Activated CD4-positive, alpha-beta T cell treated with anti-CD3 and anti-CD28 coated beads for 48 hours (primary cell): Measurements from ENCODE around the gene C11orf58.

Source experiments
- DNase-seq: peaks from one replicate; pipeline ENCODE4 v3.0.0-alpha.2; 2020

Gene C11orf58

DNA sequence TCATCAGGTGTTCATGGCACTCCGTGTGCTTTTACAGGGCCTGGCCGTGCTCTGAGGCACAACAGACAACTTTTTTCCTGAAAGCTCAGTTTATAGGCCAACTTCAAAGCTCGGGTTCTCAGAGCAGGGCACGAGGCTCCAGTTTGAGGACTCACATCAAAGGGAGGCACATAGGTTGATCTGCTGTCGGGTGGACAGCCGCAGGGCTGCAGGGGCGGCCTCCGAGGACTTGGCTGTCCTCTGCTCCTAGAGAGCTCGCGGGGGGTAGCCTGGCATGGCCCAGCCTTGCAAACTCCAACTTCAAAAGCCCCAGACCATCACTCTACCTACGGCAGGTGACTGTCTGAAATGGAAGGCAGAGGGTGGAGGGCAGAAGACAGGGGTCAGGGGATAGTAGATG lies 31.6 kb downstream of the C11orf58 start:
- no peak for DNase-seq

DNA sequence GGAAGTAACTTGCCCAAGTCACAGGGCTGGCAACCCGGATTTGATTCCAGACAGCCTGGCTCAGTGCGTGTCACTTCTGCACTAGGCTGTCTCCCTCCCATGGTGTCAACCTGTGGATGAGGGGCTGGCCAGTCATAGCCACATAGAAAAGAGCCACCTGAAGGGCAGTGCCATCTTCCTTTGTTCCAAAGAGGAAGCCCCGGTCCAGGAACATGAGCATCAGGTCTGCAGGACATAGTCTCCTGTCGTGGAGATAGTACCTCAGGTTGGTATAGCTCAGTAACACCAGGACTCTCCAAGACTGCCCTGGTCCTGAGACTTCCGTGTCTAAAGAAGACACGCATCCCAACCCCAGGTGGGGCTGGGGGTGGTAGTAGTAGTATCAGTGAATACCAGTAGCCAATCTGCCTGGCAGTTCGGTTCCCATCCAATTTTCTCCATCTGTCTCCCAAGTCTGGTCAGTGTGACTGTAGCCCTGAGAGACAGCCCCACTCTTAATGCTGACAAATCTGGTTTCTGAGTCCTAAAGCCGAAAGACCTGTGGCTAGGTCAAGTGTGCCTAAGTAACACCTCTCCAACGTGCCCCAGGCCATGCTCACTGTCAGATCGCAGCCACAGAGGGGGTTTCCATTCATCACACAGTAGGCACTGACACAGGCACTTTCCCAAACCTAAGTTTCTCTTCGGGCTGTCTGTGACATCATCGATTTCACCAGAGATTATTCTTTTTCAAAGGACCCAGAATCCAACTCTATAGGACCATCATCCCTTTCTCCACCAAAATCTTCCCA lies 33.1 kb downstream of the C11orf58 start:
- no peak for DNase-seq

GRCh38 chr11:16772141-16772512 lies 33.7 kb downstream of the C11orf58 start:
- no peak for DNase-seq

- DNase-seq, result no peak
These were observed 35.8 kb downstream of the C11orf58 start for GRCh38 chr11:16773981-16774935.

GRCh38 chr11:16774936-16775613 lies 36.6 kb downstream of the C11orf58 start:
- DNase-seq, result no peak

DNA sequence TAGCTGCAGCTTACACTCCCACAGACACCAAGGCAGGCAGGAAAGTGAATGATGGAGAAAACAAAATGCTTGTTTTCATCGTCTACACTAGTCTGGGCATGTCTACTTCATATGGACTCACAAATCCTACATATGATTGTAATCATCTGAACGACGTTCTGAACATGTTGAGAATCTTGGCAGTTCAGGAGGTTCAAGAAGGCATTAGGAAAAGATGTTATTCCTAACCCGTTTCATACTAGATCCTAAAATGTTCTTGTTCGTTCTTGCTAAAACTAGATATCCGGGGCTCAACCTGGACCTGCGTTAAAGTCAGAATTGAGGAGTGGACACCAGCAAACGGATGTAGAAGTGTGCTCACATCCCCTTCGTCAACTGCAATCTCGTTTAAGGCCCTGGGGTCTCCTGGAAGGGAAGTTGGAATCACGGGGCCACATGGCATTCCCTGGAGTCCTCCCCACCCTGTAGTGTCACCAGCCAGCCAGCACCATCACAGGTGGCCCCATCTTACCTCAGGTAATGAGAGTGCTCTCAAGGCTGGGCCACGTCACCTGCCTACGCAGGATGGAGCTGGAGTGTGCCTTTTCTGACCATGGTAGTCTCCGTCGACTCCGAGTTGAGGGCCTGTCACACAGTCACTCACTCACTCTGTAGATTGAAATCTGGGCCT lies 37.3 kb downstream of the C11orf58 start:
- DNase-seq, result no peak

- DNase-seq, result no peak
These were observed 38.5 kb downstream of the C11orf58 start for GRCh38 chr11:16776711-16777612.

- DNase-seq, result no peak
These were observed 39.1 kb downstream of the C11orf58 start for GRCh38 chr11:16777613-16777975.

DNA sequence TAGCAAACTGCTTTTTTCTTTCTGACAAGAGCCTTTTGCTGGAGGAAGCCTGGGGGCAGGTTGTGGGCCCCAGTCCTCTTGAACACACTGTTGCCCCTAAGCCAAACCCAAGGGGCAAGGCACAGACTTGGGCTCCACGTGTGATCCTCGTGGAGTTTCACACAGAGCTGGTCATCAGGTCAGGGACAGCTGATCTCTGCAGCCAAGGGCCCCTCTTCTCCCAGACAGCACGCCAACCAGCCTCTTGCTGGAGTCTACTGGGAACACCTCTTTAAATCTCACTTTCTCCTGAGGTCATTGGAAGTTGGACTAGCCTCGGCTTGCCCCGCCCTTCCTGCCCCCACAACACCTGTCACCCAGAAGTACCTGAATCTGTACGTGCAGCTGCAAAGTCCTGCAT lies 39.8 kb downstream of the C11orf58 start:
- no peak for DNase-seq

DNA sequence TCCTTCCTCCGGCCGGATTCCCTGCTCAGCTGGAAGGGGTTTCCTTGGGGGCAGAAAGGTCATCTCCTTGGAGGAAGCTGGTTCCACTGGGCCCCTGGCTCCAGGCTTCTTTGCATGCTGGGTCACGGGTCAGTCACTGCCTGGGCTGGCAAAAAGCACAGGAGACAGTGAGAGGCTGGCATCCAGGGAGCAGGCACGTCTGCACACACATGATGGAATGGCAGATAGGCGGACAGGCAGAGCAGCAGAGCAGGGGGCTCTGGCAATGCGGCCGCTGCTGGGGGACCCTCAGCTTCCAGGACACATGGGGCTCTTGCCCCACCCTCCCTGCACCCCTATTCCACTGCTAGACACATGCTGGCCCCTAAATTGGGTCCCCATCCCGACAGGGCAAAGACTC lies 40.4 kb downstream of the C11orf58 start:
- no peak for DNase-seq

DNA sequence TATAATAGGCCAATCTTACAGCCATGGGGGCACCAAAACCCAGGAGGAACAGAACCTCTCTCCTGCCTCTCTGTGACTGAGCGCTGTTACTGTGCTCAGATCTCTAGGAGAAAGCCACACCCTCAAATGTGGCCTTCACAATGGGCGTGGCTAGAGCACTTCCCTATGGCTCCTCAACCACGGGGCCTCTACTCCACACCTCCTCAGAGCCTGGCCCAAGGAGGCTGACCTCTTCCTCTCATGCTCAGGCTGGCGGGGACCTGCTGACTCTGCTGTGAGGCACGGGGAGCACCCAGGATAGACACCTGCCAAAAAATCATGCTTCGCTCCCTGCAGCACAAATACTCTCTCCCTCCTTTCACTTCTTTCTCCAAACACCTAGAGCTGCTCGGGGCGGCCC lies 41.0 kb downstream of the C11orf58 start:
- no peak for DNase-seq

DNA sequence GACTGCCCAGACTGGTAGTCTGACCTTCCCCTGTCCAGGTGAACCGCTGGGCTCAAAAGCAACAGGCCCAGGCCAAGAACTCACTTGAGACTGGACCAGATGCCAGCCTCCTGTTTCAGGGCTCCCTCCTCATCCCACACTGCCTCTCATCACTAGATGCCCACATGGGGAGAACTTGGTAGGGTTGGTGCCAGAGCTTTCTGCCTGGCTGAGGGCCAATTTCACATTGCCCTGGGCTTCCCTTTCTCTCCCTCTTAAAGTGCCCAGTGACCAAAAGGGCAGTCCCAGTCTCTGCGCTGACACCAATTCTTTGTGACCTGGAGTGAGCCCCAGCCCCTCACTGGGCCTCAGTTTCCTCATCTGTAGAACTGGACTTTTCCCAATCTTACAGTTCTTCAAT lies 41.7 kb downstream of the C11orf58 start:
- no peak for DNase-seq

GRCh38 chr11:16780698-16781550 lies 42.5 kb downstream of the C11orf58 start:
- no peak for DNase-seq

DNA sequence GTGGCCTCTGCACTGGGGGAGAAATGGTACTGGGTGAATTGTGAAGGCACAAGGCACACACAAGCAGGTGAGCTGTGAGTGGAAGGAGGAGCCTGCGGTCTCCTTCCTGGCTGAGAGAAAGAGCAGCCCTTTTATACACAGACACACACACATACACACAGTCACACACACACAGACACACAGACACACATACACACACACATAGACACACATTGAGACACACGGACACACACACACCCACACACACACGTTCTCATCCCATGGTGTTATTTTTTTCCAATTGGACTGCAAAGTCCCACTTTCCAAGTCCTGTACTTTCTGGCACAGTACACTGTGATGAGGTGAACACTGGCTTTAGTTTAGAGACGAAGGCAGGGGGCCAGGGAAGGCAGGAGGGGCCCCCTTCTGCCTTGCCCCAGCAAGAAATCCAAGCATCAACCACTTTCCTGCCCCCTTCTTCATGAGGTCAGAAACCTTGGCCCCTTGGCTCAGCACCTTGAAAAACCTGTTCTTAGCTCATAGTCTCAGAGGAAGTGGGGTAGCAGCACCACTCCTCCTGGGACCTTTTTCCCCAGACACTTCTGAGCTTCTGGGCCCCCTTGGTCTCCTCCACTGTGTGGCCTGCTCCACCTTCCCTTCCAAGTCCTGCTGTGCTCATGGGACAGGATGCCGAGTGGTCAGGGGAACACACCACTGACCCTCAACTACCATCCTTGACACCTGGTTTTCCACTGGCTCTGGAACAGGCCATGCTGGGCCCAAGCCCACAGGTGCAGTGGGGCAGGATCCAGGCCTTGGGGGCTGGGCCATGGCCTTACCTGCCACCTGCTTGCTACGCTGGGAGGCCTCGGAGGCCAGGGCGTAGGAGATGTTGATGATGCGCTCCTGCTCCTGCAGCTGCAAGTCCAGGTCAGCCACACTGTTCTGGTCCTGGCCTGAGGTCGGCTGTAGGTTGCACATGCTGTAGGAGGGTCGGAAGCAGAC lies 43.8 kb downstream of the C11orf58 start:
- DNase-seq, result no peak

DNA sequence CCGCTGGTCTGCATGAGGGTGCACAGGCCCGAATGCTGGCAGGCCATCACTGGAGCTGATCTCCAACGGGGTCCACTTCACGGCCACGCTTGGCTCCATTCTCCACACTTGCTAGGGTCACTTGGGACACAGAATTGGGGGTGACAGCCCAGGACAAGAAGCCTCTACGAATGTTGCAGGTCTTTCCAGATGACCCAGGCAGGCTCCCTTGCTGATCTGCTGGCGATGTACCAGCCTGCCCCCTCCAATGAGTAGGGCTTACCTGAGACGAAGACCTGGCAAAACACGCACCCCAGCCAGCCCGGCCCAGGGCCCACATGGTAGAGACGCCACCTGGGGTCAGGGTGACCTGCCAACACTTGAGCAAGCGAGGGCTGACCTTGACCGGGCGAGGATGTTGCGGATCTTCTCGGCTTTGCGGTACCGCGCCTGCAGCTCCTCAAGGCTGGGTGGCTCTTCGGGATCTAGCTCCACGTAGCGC lies 44.9 kb downstream of the C11orf58 start:
- DNase-seq, result no peak

DNA sequence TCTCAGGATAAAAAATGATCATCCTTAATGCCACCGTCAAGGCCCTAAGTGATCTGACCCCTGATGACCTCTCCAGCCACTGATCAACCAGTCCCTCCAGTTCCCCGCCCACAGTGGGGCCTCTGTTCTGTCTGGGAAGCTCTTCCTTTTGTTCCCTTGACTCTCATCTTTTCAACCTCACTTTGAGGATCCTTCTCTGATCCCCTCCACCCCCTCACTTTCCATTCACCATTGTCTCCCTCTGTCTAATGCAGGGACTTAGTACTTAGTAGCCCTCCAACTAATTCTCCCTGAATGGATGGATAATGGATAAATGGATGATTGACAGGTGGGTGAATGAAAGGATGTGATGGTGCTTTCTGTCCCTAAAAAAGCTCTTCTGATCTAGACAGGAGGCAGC lies 45.6 kb downstream of the C11orf58 start:
- no peak for DNase-seq

DNA sequence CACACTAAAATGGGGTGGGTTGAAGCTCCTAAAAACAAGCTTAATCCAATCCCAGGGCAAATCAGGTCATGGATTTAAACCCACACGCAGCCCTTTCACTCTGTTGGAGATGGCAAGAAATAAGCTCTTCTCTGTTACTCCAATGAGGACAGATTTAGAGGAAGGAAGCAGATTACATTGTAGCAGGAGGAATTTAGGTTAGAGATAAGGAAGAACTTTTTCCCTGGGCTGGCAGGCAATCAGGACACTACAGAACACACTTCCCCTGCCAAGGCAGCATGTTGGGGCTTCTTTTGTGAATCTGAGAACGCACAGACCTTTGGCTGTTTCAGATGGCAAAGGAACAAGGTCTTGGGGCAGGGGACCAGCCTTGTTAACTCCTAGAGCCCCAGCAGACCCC lies 46.2 kb downstream of the C11orf58 start:
- no peak for DNase-seq

GRCh38 chr11:16785520-16786128 lies 47.2 kb downstream of the C11orf58 start:
- DNase-seq, result peak; percentile 71

- DNase-seq, result no peak
These were observed 47.7 kb downstream of the C11orf58 start for GRCh38 chr11:16786131-16786530.
